ENCODE data around the gene ATP2A3. TPM values are rescaled to one million over a fixed set of nuclear protein-coding genes. Genes with fewer than 3 reads are reported as not detected.

ATP2A3 gene
- total RNA-seq, 1 donor from 2014 or later: 44.4 TPM

- intact Hi-C loops (cut with DNase I): no loop called here
- Histone ChIP-seq H3K4me3 (no peak overlapping the region), H3K27ac (no peak overlapping the region), H3K36me3 (no peaks in the 10 kb centered on the region), H3K9me3 (peaks cover under 1% of the 10 kb centered on the region), H3K4me1 (peaks cover 7% of the 10 kb centered on the region), H3K27me3 (no peaks in the 10 kb centered on the region)
- ATAC-seq (no peak), DNase-seq (no peak)
- no peak for TF ChIP-seq CTCF (IDR thresholded peaks at IDR 0.05)
These were observed 5.7 kb upstream of the ATP2A3 start for GRCh38 chr17:3969963-3970362.

DNA sequence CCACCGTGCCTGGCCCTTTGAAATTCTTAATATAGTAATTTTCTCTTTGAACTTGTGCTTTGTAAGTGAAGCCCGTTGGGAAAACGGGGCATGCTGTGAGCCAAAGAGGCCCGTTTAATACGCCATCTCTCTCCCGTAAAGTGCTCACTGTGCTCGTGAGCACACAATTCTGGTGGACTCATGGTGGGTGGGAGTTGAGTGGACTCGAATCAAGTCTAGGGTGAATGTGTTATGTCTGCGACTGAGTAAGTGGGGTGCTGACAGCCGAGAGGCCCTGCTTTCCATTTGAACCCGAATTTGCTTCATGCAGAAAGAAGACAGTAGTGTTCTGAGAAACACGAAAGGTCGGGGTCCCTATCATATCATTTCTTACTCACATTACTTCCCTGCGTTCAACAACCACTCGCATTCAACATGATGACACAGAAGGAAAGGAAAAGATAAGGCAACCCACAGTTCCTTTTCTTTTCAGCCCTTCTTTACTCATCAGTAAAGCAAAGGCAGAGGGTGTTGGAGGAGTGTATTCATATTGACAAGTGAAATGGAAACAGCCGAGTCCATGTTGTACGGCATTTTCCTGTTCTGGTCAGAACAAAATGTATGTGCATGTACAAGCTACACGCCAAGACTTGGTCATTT is 4.8 kb upstream of the ATP2A3 start:
- no peak for TF ChIP-seq CTCF (IDR thresholded peaks at IDR 0.05)
- H3K36me3 ChIP-seq: no peaks in the 10 kb centered on the region

GRCh38 chr17:3968015-3968414 is 3.8 kb upstream of the ATP2A3 start:
- DNase-seq (no peak), ATAC-seq (no peak)
- TF ChIP-seq CTCF (IDR thresholded peaks at IDR 0.05): no peak
- Histone ChIP-seq H3K9me3 (no peaks in the 10 kb centered on the region), H3K4me1 (peaks cover 21% of the 10 kb centered on the region), H3K27ac (no peak overlapping the region), H3K36me3 (no peaks in the 10 kb centered on the region), H3K4me3 (no peak overlapping the region), H3K27me3 (peaks cover 7% of the 10 kb centered on the region)
- intact Hi-C loops (cut with DNase I): no loop called here

More for the DNA sequence above, 4.8 kb upstream of the ATP2A3 start:
- H3K27ac ChIP-seq: no peak overlapping the region
- ATAC-seq (no peak), DNase-seq (no peak)
- no peaks in the 10 kb centered on the region for H3K9me3 ChIP-seq
- H3K4me3 ChIP-seq: no peak overlapping the region
- intact Hi-C loops (cut with DNase I): no loop called here
- peaks cover 13% of the 10 kb centered on the region for H3K4me1 ChIP-seq
- no peaks in the 10 kb centered on the region for H3K27me3 ChIP-seq

DNA sequence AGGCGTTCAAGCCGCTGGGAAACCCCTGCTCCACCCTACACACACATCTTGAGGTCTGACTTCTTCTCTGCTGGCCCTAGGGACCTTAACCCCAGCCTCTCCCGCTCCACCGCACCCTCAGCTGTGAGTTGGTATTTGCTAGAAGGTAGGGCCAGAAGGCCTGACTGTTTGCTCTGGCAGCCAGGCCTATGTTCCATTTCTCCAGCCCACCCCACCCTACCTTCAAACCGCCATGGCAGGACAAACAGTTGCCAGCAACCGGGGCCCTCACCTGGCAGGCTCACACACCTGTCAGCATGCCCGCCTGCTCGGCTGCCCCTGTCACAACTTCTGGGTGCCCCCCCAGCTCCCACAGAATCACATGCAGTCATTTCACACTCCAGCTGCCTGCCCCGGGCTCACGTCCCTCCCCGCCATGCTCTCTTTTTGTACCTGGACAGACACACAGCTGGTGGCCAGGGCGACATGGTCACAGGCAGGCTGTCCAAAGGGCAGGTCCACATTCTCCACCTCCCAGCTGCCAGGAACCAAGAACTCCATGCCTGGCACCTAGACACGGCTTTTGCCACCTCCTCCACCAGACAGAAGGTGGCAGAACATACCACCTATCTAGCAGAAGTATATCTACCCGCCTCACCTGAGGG is 2.6 kb upstream of the ATP2A3 start:
- Histone ChIP-seq H3K9me3 (no peaks in the 10 kb centered on the region), H3K27ac (no peak overlapping the region), H3K27me3 (peaks cover 8% of the 10 kb centered on the region), H3K4me1 (peaks cover 26% of the 10 kb centered on the region), H3K36me3 (no peaks in the 10 kb centered on the region), H3K4me3 (no peak overlapping the region)
- no peak for DNase-seq
- intact Hi-C loops (cut with DNase I): no loop called here
- no peak for TF ChIP-seq CTCF (IDR thresholded peaks at IDR 0.05)
- ATAC-seq: no peak

- intact Hi-C loops (cut with DNase I): no loop called here
- ATAC-seq (peak; percentile 83), DNase-seq (peak; percentile 85)
- no peaks in the 10 kb centered on the region for H3K36me3 ChIP-seq
- peak overlapping the region; percentile 74 for H3K27ac ChIP-seq
- H3K9me3 ChIP-seq: no peaks in the 10 kb centered on the region
- peak overlapping the region; percentile 63 for H3K4me3 ChIP-seq
- peaks cover 8% of the 10 kb centered on the region for H3K27me3 ChIP-seq
- TF ChIP-seq CTCF (IDR thresholded peaks at IDR 0.05): no peak
- H3K4me1 ChIP-seq: peaks cover 35% of the 10 kb centered on the region
These were observed 1.0 kb upstream of the ATP2A3 start for GRCh38 chr17:3965118-3965800.
